NCI-H1930 (cell line): ENCODE data around the gene CTNNA2.
A peak's percentile ranks its signal among the peaks of the same experiment; 100 is the strongest.

Source experiments
- DNase-seq, 2 experiments: peaks; one replicate each; lab custom pipeline; 2025; lab: John Stamatoyannopoulos, UW

Gene CTNNA2

DNA sequence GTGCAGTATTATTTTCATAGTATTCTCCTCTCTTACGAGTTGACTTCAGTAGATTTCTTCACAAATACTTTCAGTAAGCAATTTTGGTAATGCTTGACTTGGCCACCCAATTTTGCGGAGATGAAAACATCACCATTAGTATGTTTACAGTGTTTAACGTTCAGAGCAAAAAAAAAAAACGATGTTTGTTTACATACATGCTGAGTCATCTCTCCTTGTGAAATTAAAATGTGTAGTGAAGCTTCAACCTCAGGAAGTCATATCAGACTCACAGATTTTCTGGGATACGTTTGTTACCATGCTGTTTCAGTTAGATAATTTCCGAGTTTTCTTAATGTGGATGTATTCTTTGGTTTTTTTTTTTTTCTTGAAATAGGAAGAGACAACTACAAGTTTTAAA lies 100.1 kb downstream of the CTNNA2 start:
- DNase-seq: peak; percentile 2 to 12

DNA sequence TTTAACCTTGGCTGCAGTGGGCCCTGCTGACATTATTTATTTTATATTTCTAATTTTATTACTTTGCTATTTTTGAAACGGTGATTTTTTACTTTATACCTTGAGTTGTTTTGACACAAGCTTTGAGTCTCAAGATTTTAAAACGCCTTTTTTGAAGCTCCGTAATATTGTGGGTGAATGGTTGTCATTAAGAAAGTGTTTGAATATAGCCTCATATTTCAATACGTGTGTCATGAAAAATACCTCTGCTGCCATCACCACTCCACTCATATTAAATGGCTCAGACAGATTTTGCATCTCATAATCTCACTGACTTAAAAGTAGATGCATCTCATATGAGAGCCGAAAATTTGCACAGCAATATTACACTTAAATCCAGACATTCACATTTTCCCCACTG lies 106.6 kb downstream of the CTNNA2 start:
- no peak for DNase-seq

DNA sequence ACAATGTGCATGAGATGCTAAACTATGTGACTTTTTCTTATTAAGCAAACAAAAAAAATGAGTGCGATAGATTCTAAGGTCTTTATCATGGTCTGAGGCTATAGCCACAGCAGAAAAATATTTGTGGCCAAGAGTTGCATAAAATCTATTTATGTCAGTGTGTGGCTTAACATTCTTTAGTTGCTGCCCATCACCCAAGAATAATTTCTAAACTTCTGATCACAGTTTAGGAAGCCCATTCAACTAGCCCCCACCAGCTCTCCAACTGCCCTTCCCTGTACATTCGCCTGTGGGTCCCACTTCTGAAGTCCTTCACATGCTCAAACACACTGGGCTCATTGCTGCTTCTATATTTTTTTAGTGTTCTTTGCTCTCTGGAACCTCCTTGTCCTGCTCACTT lies 107.1 kb downstream of the CTNNA2 start:
- no peak for DNase-seq

GRCh38 chr2:79620679-79621078 lies 107.8 kb downstream of the CTNNA2 start:
- DNase-seq: no peak

DNA sequence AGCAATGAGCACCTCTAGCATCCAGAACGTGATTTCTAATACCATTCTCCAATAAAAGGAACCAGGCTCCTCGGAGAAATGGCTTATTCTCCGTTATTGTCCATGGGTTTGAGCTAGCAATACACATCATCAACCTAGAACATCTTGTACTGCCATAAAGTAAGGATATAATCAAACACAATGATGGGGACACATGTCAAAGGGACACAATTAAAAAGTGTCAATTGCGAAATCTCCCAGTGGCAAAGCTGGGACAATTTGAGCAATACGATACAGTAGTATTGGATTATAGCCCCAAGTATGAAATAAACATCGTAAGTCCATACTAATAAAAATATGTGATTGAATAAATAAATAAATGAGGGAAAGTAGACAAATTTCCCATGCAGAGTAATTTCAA lies 108.4 kb downstream of the CTNNA2 start:
- DNase-seq: no peak

GRCh38 chr2:79621755-79622154 lies 108.9 kb downstream of the CTNNA2 start:
- DNase-seq: no peak

- DNase-seq: no peak
Observed at GRCh38 chr2:79622508-79622907, 109.7 kb downstream of the CTNNA2 start.

DNA sequence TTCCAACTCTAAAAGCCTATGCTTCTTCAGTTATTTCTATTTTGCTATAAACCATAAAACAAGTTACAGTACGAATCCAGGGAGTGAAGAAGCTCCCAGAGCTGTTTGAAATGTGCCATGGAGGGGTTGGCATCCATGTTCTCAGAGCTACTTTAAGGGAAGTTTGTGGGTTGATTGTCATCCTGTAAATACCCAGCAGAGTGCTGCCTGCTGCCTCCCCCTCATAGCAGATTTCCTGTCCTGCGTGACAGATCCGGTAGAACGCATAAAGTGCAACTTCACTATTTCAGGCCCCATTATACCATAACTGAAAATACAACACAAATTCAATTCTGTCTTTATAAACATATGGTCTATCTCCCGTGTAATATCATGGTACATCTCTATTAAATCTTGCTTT lies 114.4 kb downstream of the CTNNA2 start:
- no peak for DNase-seq

DNA sequence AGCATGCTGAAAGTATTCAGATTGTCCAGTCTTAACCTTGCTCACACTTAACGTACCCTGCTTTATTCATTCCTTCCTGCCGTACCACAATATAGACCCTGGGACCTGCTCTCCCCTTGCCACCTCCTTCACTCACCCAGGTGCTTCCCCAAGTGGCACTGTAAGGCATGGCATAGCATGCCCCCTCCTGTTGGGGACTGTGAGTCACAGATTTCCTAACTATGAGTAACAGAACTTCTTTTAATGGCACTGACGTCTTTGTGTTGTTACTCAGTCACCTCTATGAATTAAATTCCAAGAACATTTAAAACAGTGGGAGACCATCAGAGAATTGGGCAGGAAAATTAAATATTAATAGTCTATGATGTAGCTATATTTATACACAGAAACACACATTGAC lies 117.2 kb downstream of the CTNNA2 start:
- DNase-seq: no peak

DNA sequence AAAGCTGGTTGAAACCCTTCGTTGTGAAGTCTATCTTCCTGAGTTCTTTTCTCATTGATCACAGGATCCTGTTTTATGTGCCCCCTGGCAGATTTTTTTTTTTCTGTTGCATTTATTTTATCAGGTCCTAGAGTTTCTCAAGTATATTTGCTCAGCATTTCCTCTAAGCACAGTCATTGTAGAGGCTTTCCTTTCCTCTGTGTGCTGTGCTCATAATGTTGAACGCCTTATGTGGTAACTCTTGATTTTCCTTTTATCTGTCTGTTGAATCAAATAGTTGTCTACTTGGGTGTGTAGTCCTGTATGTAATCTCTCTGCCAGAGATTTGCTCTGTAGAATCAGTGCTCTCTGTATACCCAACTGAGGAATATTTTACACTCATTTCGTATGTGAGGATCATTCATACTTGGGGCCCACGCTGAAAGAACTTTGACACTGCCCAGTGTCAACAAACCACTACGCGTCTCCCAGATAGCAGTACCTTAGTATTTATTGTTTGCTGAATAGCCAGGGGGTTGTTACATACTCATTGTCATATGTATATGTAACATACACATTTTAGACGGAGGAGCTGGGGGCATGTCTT lies 118.2 kb downstream of the CTNNA2 start:
- no peak for DNase-seq

DNA sequence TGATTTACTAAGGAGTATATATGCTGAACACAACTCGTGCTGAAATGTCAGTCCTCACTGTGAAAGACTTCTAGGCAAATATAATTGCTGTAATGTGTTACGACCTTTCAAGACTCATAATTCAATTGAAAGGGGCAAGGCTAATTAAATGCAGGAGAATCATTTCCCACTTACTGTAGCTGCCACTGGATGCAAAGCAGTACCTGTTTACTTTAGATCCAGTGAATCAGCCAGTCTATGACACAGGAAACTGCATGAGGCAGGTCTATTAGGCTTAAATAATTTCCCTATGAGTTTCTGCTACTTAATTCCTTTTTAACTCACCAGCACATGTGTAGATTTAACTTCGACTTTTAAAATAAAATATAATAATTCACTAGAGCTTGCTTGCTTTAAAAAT lies 125.6 kb downstream of the CTNNA2 start:
- DNase-seq: no peak

DNA sequence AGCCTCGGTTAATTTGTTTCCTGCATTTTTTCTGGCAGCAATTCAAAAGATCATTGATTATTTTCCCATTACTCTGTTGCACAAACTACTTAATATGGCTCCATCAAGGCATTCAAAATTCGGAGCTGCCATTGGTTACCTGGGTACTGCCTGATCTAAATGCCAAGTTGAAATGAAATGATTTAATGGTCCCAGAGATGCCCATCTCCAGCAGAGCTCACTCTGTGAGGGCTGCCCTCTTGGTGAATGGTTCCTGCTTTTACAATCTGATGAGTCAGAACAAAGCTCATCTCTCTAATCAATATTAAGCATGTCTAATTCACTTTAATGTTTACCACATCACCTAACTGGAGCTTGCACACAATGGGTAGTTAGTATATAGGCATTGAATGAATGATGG lies 126.1 kb downstream of the CTNNA2 start:
- DNase-seq: no peak

- no peak for DNase-seq
Observed at GRCh38 chr2:79640001-79640400, 127.2 kb downstream of the CTNNA2 start.

GRCh38 chr2:79649531-79649930 lies 136.7 kb downstream of the CTNNA2 start:
- no peak for DNase-seq

- no peak for DNase-seq
Observed at GRCh38 chr2:79660557-79660956, 147.7 kb downstream of the CTNNA2 start.

DNA sequence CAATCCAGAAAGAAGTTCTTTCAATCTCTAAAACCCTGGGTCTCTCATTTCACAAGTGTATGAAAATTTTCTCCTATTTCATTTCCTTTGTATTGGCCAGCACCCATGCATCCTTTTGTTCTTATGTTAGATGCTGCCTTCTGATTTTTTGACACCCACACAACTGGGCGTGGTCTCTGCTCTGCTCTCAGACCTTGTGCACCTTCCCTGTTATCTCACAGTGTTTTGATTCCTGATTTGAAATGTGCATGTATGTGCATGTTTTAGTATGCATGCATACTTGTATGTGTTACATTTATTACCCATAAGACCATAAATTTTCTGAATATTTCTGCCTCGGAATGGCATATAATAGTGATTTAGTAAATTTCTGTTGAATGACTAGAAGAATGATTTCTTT lies 152.2 kb downstream of the CTNNA2 start:
- no peak for DNase-seq

GRCh38 chr2:79666430-79666829 lies 153.6 kb downstream of the CTNNA2 start:
- no peak for DNase-seq

DNA sequence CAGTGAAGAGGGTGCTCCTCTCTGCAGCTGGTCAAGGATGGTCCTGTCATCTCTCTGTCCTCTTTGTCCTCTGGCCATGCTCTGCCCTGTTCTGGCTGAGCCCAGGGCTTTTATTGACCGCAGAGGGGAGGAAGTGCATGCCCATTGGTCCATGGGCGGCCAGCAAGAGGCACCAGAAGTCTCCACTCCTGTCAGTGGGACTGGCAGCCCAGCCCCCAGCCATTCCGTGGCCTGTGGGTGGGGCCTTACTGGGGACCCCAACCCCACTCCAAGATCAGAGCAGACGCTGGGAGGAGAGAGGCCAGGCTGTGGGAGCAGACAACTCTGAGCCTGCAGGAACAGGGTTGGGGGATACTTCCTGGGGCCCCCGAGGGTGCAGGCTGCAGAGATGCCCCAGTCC lies 156.9 kb downstream of the CTNNA2 start:
- no peak for DNase-seq

- DNase-seq: no peak
Observed at GRCh38 chr2:79670198-79670597, 157.3 kb downstream of the CTNNA2 start.

GRCh38 chr2:79686884-79687283 lies 174.0 kb downstream of the CTNNA2 start:
- DNase-seq: no peak

- no peak for DNase-seq
Observed at GRCh38 chr2:79695248-79695647, 182.4 kb downstream of the CTNNA2 start.

DNA sequence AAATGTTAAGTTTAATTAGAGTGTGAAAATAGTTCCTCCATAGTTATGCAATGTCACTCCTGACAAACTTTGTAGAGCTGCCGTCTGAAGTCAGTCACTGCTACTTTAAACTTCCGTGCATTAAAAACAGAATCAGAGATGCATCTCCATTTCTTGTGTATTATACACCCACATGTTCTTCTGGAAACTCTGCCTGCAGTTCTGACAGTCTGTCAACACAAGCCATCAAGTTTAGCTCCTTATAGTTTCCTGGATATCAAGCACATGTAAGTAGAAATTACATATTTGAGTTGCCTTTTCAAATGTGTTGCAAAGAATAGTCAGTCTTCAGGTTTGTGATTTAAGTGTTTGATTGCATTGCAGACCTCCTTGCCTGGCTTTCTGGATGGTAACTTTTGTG lies 184.3 kb downstream of the CTNNA2 start:
- DNase-seq: no peak

DNA sequence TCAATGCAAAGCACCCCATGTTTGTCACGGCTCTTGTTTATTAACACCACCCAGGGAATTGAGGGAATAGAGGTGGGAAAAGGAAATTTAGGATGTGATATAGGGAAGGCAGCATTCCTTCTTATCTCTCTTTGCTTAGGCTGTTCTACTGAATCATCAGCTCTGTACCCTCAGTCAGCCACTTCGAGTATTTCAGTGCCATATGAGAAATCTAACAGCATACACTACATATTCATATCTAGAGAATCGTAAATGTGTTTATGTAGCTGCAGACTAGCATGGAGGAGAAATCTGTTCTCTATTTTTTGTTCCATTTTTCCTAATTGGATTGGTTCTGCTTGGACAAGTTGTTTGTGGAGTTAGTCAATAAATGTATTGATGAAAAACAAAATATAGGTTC lies 187.8 kb downstream of the CTNNA2 start:
- DNase-seq: no peak

GRCh38 chr2:79702905-79703304 lies 190.1 kb downstream of the CTNNA2 start:
- no peak for DNase-seq

GRCh38 chr2:79711098-79711497 lies 198.2 kb downstream of the CTNNA2 start:
- DNase-seq: no peak
